Keratinocyte (primary cell): ENCODE data around the gene KAZALD1. TPM values are rescaled to one million over a fixed set of nuclear protein-coding genes. Genes with fewer than 3 reads are reported as not detected.

Source experiments
- DNase-seq: peaks from one replicate; pipeline ENCODE4 v3.0.0-alpha.2; 2011; ENCODE audit warnings: low read depth, missing footprints, low spot score
- FAIRE-seq: peaks from 2 replicates; lab custom pipeline; 2011; peaks lifted over from hg19 to GRCh38; lab: Jason Lieb, UNC
- H2AFZ ChIP-seq: 2 replicates; pipeline ENCODE4 v1.6.0; 2012; ENCODE audit warnings: low read length, control low read depth, inconsistent platforms; ENCODE audit not compliant: control insufficient read depth
- H3K27ac ChIP-seq: 2 replicates; pipeline ENCODE4 v1.5.1; 2011; ENCODE audit warnings: low read length; ENCODE audit not compliant: control insufficient read depth, insufficient read depth
- H3K27me3 ChIP-seq: 3 replicates; pipeline ENCODE4 v1.6.0; 2011; ENCODE audit warnings: low read length; ENCODE audit not compliant: control insufficient read depth, insufficient read depth; ENCODE audit errors: extremely low read depth
- H3K36me3 ChIP-seq, 2 experiments: 2 replicates in 1 of 2; 3 replicates in 1 of 2; pipeline ENCODE4 v1.5.1; 2011; ENCODE audit warnings: low read length in 2 of 2, mild to moderate bottlenecking in 1 of 2; ENCODE audit not compliant: control insufficient read depth in 2 of 2, insufficient read depth in 2 of 2; ENCODE audit errors: extremely low read depth in 1 of 2
- H3K4me1 ChIP-seq: 3 replicates; pipeline ENCODE4 v1.5.1; 2011; ENCODE audit warnings: low read length; ENCODE audit not compliant: control insufficient read depth, insufficient read depth; ENCODE audit errors: extremely low read depth
- H3K4me2 ChIP-seq: 3 replicates; pipeline ENCODE4 v1.6.0; 2011; ENCODE audit warnings: low read depth, low read length; ENCODE audit not compliant: control insufficient read depth, insufficient read depth; ENCODE audit errors: extremely low read depth
- H3K4me3 ChIP-seq, 3 experiments: fragments of 200-600 bp in 1 of 3; sonication (generic) in 1 of 3; 2 replicates in 2 of 3; 3 replicates in 1 of 3; pipeline ENCODE4 v1.5.1; 2011 to 2016; ENCODE audit warnings: low read length in 3 of 3, mild to moderate bottlenecking in 3 of 3, control low read depth in 2 of 3, inconsistent platforms in 1 of 3, low read depth in 1 of 3, mixed read lengths in 1 of 3, mixed run types in 1 of 3, moderate library complexity in 1 of 3; ENCODE audit not compliant: control insufficient read depth in 2 of 3, insufficient read depth in 2 of 3; ENCODE audit errors: extremely low read depth in 1 of 3
- H3K79me2 ChIP-seq: 2 replicates; pipeline ENCODE4 v1.6.0; 2012; ENCODE audit warnings: low read length; ENCODE audit not compliant: control insufficient read depth, insufficient read depth
- H3K9ac ChIP-seq: 3 replicates; pipeline ENCODE4 v1.6.0; 2011; ENCODE audit warnings: low read length; ENCODE audit not compliant: control insufficient read depth, insufficient read depth; ENCODE audit errors: extremely low read depth
- H3K9me1 ChIP-seq: 3 replicates; pipeline ENCODE4 v1.6.0; 2011; ENCODE audit warnings: low read length; ENCODE audit not compliant: control insufficient read depth, insufficient read depth; ENCODE audit errors: extremely low read depth
- H3K9me3 ChIP-seq: 2 replicates; pipeline ENCODE4 v1.5.1; 2012; ENCODE audit warnings: low read depth, low read length; ENCODE audit not compliant: control insufficient read depth
- H4K20me1 ChIP-seq: 3 replicates; pipeline ENCODE4 v1.6.0; 2011; ENCODE audit warnings: low read length; ENCODE audit not compliant: control insufficient read depth, insufficient read depth; ENCODE audit errors: extremely low read depth
- EZH2 ChIP-seq: IDR thresholded peaks from one replicate; pipeline ENCODE4 v1.6.1; 2012; ENCODE audit warnings: inconsistent platforms, mild to moderate bottlenecking, low read length, moderate library complexity
- dilution Hi-C: fragments of 300-500 bp; cut with MboI; formaldehyde crosslinking; loops from one replicate; pipeline ENCODE4 v1.7.0; 2020; ENCODE audit warnings: low sequenced_read_pairs; ENCODE audit not compliant: extremely low pct_ligation_motif_present
- polyA plus RNA-seq, 5 experiments: library from polyadenylated mRNA; depleted of rRNA in 3 of 5; stranded (reverse) in 3 of 5; stranded (forward) in 1 of 5; unstranded in 1 of 5; fragments of >200 nt; gene quantifications; 1 replicate in 1 of 5; 2 replicates in 3 of 5; 3 replicates in 1 of 5; pipeline versions ENCODE4 v1.2.1 to v1.2.3, GENCODE V29; 2011 to 2012; ENCODE audit warnings: missing spikeins in 2 of 5, low read depth in 1 of 5, low replicate concordance in 1 of 5
- TF ChIP-seq, protein P1 (sequence below), 3 experiments: IDR thresholded peaks in 1 of 3; conservative IDR thresholded peaks in 1 of 3; optimal IDR thresholded peaks in 1 of 3; 2 replicates in 2 of 3; 3 replicates in 1 of 3; pipeline versions ENCODE3 to v1.5.1; 2011; ENCODE audit warnings: low read length in 3 of 3, mild to moderate bottlenecking in 3 of 3, moderate library complexity in 2 of 3, control low read depth in 1 of 3, inconsistent platforms in 1 of 3; ENCODE audit not compliant: insufficient read depth in 2 of 3; ENCODE audit errors: extremely low read depth in 1 of 3

The KAZALD1 gene
- polyA plus RNA-seq, 1 donor (not counting 4 experiments of a cell fraction or from before 2014, with no cell fraction given) = 0.08 TPM

DNA sequence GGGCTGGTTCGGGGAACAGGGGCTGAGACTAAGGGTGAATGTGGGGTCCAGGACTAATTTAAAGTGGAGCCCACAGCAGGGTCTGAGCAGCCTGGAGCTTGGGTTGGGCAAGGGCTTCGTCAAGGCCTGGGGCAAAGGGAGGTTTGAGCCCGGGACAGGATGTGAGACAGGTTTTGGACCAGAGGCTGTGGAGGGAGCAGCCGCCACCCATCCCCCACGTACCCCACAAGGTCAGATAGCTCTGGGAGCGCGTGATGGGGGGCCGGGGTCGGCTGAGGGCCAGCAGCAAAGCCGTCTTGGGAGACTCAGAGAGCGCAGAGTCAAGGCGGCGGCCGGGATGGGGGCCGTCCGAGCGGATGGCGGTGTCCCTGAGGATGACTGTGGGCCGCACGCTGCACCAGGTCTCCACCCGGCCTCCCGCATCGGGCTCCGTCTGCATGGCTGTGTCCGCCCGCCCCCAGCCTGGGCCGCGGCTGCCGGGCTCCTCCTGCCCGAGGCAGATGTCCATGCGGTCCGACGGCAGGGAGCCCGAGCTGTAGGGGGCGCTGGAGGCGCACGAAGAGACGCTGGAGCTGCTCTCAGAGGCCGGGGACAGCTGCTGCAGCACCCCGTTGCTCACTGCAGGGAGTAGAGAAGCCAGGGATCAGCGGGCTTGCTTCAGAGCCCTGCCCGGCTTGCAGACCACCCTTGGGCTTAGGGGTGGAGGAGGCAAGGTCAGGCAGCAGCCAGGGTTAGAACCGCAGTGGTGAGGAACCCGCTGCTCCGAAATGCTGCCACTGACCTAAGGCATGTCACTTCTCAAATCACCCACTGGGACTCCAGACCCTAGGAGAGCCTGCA is 43.0 kb upstream of the KAZALD1 start:
- H3K36me3 ChIP-seq = no peaks in the 10 kb centered on the region
- H3K27me3 ChIP-seq = peaks cover 4% of the 10 kb centered on the region
- dilution Hi-C loops = no loop called here
- H3K9ac ChIP-seq = no peak overlapping the region
- no peak for DNase-seq
- no peak overlapping the region for H3K27ac ChIP-seq
- H3K9me1 ChIP-seq = no peaks in the 10 kb centered on the region
- no peak overlapping the region for H2AFZ ChIP-seq
- H3K4me3 ChIP-seq = no peak overlapping the region
- FAIRE-seq = no peak
- no peaks in the 10 kb centered on the region for H3K9me3 ChIP-seq
- peaks cover 2% of the 10 kb centered on the region for H4K20me1 ChIP-seq
- peaks cover 9% of the 10 kb centered on the region for H3K4me1 ChIP-seq
- TF ChIP-seq, protein P1, sequence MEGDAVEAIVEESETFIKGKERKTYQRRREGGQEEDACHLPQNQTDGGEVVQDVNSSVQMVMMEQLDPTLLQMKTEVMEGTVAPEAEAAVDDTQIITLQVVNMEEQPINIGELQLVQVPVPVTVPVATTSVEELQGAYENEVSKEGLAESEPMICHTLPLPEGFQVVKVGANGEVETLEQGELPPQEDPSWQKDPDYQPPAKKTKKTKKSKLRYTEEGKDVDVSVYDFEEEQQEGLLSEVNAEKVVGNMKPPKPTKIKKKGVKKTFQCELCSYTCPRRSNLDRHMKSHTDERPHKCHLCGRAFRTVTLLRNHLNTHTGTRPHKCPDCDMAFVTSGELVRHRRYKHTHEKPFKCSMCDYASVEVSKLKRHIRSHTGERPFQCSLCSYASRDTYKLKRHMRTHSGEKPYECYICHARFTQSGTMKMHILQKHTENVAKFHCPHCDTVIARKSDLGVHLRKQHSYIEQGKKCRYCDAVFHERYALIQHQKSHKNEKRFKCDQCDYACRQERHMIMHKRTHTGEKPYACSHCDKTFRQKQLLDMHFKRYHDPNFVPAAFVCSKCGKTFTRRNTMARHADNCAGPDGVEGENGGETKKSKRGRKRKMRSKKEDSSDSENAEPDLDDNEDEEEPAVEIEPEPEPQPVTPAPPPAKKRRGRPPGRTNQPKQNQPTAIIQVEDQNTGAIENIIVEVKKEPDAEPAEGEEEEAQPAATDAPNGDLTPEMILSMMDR (optimal IDR thresholded peaks at IDR 0.05 in 1 of 3, IDR thresholded peaks at IDR 0.05 in 1 of 3, conservative IDR thresholded peaks at IDR 0.05 in 1 of 3; ENCODE audit: extremely low read depth in 1 of 3, insufficient read depth in 2 of 3, low read length in 3 of 3) = peak; percentile 75 to 94 (median 83)
- TF ChIP-seq EZH2 = no peak
- no peak overlapping the region for H3K4me2 ChIP-seq
- H3K79me2 ChIP-seq = no peaks in the 10 kb centered on the region

DNA sequence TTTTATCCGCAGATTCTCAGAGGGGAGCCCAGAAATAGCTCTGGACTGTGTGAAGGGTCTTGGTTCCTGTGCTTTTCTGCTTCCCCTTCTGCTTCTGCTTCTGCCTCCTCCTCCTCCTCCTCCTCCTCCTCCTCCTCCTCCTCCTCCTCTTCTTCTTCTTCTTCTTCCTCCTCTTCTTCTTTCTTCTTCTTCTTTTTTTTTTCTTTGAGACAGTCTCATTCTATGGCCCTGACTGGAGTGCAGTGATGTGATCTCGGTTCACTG is 42.4 kb upstream of the KAZALD1 start:
- H3K27me3 ChIP-seq = peaks cover 4% of the 10 kb centered on the region
- no peak overlapping the region for H3K27ac ChIP-seq
- H3K36me3 ChIP-seq = no peaks in the 10 kb centered on the region
- no peak for DNase-seq
- dilution Hi-C loops = no loop called here
- H3K9ac ChIP-seq = no peak overlapping the region
- H4K20me1 ChIP-seq = peaks cover 2% of the 10 kb centered on the region
- no peak overlapping the region for H3K4me2 ChIP-seq
- H3K4me1 ChIP-seq = peaks cover 8% of the 10 kb centered on the region
- H3K4me3 ChIP-seq = no peak overlapping the region
- H2AFZ ChIP-seq = no peak overlapping the region
- no peaks in the 10 kb centered on the region for H3K79me2 ChIP-seq
- no peak for TF ChIP-seq EZH2
- TF ChIP-seq, protein P1 (optimal IDR thresholded peaks at IDR 0.05 in 1 of 3, IDR thresholded peaks at IDR 0.05 in 1 of 3, conservative IDR thresholded peaks at IDR 0.05 in 1 of 3; ENCODE audit: extremely low read depth in 1 of 3, insufficient read depth in 2 of 3, low read length in 3 of 3) = no peak
- no peaks in the 10 kb centered on the region for H3K9me1 ChIP-seq
- H3K9me3 ChIP-seq = no peaks in the 10 kb centered on the region
- no peak for FAIRE-seq
